NB4 (cell line): ENCODE measurements around the gene EFL1.
"Not testable (repeated sequence)": the region's sequence is repeated elsewhere in the genome, so short reads cannot be mapped to it uniquely, and the experiment has no call there.

Experiments
- CTCF ChIP-seq: IDR thresholded peaks from one replicate; pipeline ENCODE4 v1.5.1; 2012; ENCODE audit warnings: low read depth, low read length
- MAX ChIP-seq: IDR thresholded peaks from 2 replicates; pipeline ENCODE4 v1.6.1; 2011; ENCODE audit warnings: low read depth, low read length
- POLR2A ChIP-seq: IDR thresholded peaks from 2 replicates; pipeline ENCODE4 v1.6.1; 2011; ENCODE audit warnings: mild to moderate bottlenecking; ENCODE audit not compliant: insufficient read length; ENCODE audit errors: extremely low read depth

GRCh38 chr15:82245956-82246355, 16.6 kb downstream of the EFL1 start:
- not testable (repeated sequence) for TF ChIP-seq CTCF, MAX, POLR2A
